Karpas-422 (cell line): ENCODE data around the gene ITPRID2. TPM values are rescaled to one million over a fixed set of nuclear protein-coding genes. Genes with fewer than 3 reads are reported as not detected.
A peak's percentile ranks its signal among the peaks of the same experiment; 100 is the strongest.

Experiments
- DNase-seq: peaks from one replicate; pipeline ENCODE4 v3.0.0-alpha.2; 2015
- H2AFZ ChIP-seq: fragments of 200-600 bp; sonication (generic); 2 replicates; pipeline ENCODE4 v1.6.1; 2014; ENCODE audit warnings: antibody characterized with exemption, low read length, mixed read lengths
- H3K27ac ChIP-seq: fragments of 200-600 bp; sonication (generic); 2 replicates; pipeline ENCODE4 v1.5.1; 2014; ENCODE audit warnings: mild to moderate bottlenecking, low read length, moderate library complexity
- H3K27me3 ChIP-seq: fragments of 200-600 bp; sonication (generic); 2 replicates; pipeline ENCODE4 v1.6.1; 2014; ENCODE audit warnings: low read length, mixed read lengths
- H3K36me3 ChIP-seq: fragments of 200-600 bp; sonication (generic); 2 replicates; pipeline ENCODE4 v1.6.1; 2014; ENCODE audit warnings: low read length, mixed read lengths; ENCODE audit not compliant: insufficient read depth
- H3K4me1 ChIP-seq: fragments of 200-600 bp; sonication (generic); 2 replicates; pipeline ENCODE4 v1.6.1; 2014; ENCODE audit warnings: mild to moderate bottlenecking, low read length, mixed read lengths
- H3K4me2 ChIP-seq: fragments of 200-600 bp; sonication (generic); 2 replicates; pipeline ENCODE4 v1.6.1; 2014; ENCODE audit warnings: low read length, low read depth, mild to moderate bottlenecking; ENCODE audit not compliant: poor library complexity, severe bottlenecking
- H3K4me3 ChIP-seq: fragments of 200-600 bp; sonication (generic); 2 replicates; pipeline ENCODE4 v1.5.1; 2014; ENCODE audit warnings: mild to moderate bottlenecking, antibody characterized with exemption, low read length, mixed read lengths
- H3K79me2 ChIP-seq: fragments of 200-600 bp; sonication (generic); 2 replicates; pipeline ENCODE4 v1.6.1; 2014; ENCODE audit warnings: mild to moderate bottlenecking, low read length, mixed read lengths
- H3K9ac ChIP-seq: fragments of 200-600 bp; sonication (generic); 2 replicates; pipeline ENCODE4 v1.6.0; 2014; ENCODE audit warnings: low read length
- H3K9me2 ChIP-seq: fragments of 200-600 bp; sonication (generic), shearing (Covaris generic); replicated peaks from 2 replicates; pipeline ENCODE4 v1.6.0; 2014; ENCODE audit warnings: mild to moderate bottlenecking, low read length, moderate library complexity; ENCODE audit not compliant: insufficient read depth
- H3K9me3 ChIP-seq: fragments of 300-700, 200-600 bp; sonication (generic); 2 replicates; pipeline ENCODE4 v1.6.1; 2014; ENCODE audit warnings: low read length, mixed read lengths
- H4K20me1 ChIP-seq: fragments of 200-600 bp; sonication (generic); 2 replicates; pipeline ENCODE4 v1.6.1; 2014; ENCODE audit warnings: mild to moderate bottlenecking, antibody characterized with exemption, low read length, low read depth; ENCODE audit not compliant: insufficient read depth
- total RNA-seq: library from RNA; depleted of rRNA; stranded (reverse); fragments of >200 nt; shearing (Covaris generic); gene quantifications from 2 replicates; pipeline ENCODE4 v1.2.3, GENCODE V29; 2014; ENCODE audit warnings: low replicate concordance; rRNA removed

Gene ITPRID2
- total RNA-seq, result 82.0 and 136 TPM in 2 replicates

- peak; percentile 94 for DNase-seq
- Histone ChIP-seq H2AFZ (peak within 1 kb of the TSS; percentile 95), H3K27ac (peak within 1 kb of the TSS; percentile 50)
Measured at GRCh38 chr2:181891258-181891965, at the start of gene ITPRID2. TSS of gene ITPRID2 (plus strand) at chr2:181891730. CDS start at chr2:181892067, 337 bp downstream.

GRCh38 chr2:181844551-181845290 is 46.8 kb upstream of the ITPRID2 start:
- no peak overlapping the region for H2AFZ ChIP-seq
- H3K4me1 ChIP-seq, result no peaks in the 10 kb centered on the region
- H3K36me3 ChIP-seq, result no peaks in the 10 kb centered on the region

More at GRCh38 chr2:181891258-181891965, at the start of gene ITPRID2:
- peaks cover 37% of the 10 kb centered on the region for H3K4me1 ChIP-seq
- H3K4me2 ChIP-seq, result peak within 1 kb of the TSS; percentile 91
- peaks cover 44% of the 10 kb centered on the region for H3K79me2 ChIP-seq
- peak within 1 kb of the TSS; percentile 89 for H3K9ac ChIP-seq
- no peaks in the 10 kb centered on the region for H4K20me1 ChIP-seq
- peak within 1 kb of the TSS; percentile 81 for H3K4me3 ChIP-seq
- H3K9me2 ChIP-seq, result no peaks in the 10 kb centered on the region
- no peaks in the 10 kb centered on the region for H3K27me3 ChIP-seq
- H3K9me3 ChIP-seq, result no peaks in the 10 kb centered on the region
- peaks cover 14% of the 10 kb centered on the region; the same call in 1 of the 2 replicates for H3K36me3 ChIP-seq

GRCh38 chr2:181846399-181847197 is 44.9 kb upstream of the ITPRID2 start:
- Histone ChIP-seq H3K9ac (no peak overlapping the region), H3K79me2 (no peaks in the 10 kb centered on the region), H3K27me3 (no peaks in the 10 kb centered on the region), H4K20me1 (no peaks in the 10 kb centered on the region), H3K36me3 (no peaks in the 10 kb centered on the region), H3K9me2 (peaks cover 5% of the 10 kb centered on the region), H2AFZ (peak overlapping the region; percentile 39; the same call in 1 of the 2 replicates), H3K9me3 (no peaks in the 10 kb centered on the region), H3K4me2 (no peak overlapping the region), H3K27ac (no peak overlapping the region), H3K4me3 (no peak overlapping the region), H3K4me1 (peaks cover 5% of the 10 kb centered on the region)
- DNase-seq, result no peak

More at GRCh38 chr2:181844551-181845290, 46.8 kb upstream of the ITPRID2 start:
- Histone ChIP-seq H3K4me2 (no peak overlapping the region), H3K9me2 (peaks cover 5% of the 10 kb centered on the region), H3K27ac (no peak overlapping the region), H3K4me3 (no peak overlapping the region), H4K20me1 (no peaks in the 10 kb centered on the region), H3K79me2 (no peaks in the 10 kb centered on the region), H3K27me3 (no peaks in the 10 kb centered on the region), H3K9me3 (no peaks in the 10 kb centered on the region), H3K9ac (no peak overlapping the region)
- DNase-seq, result no peak

DNA sequence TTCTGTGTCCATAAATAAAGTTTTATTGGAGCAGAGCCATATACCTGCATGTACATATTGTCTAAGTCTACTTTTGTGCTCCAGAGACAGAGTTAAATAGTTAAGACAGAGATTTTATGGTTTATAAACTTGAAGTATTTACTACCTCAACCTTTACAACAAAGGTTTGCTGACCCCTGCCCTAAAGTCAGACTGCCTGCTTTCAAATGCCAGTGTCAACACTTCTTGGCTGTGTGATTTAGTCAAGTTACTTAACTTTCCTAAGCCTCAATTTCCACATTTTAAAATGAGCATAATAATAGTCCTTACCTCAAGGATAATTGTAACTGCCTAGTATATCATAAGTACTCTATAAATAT is 44.4 kb upstream of the ITPRID2 start:
- H3K4me3 ChIP-seq, result no peak overlapping the region
- no peaks in the 10 kb centered on the region for H3K27me3 ChIP-seq
- no peak overlapping the region for H3K9ac ChIP-seq
- peaks cover 5% of the 10 kb centered on the region for H3K4me1 ChIP-seq
- H3K79me2 ChIP-seq, result no peaks in the 10 kb centered on the region
- DNase-seq, result no peak
- H3K9me2 ChIP-seq, result peaks cover 5% of the 10 kb centered on the region
- H3K9me3 ChIP-seq, result no peaks in the 10 kb centered on the region
- H3K36me3 ChIP-seq, result no peaks in the 10 kb centered on the region
- no peak overlapping the region for H3K4me2 ChIP-seq
- H3K27ac ChIP-seq, result no peak overlapping the region
- no peaks in the 10 kb centered on the region for H4K20me1 ChIP-seq
- H2AFZ ChIP-seq, result no peak overlapping the region

DNA sequence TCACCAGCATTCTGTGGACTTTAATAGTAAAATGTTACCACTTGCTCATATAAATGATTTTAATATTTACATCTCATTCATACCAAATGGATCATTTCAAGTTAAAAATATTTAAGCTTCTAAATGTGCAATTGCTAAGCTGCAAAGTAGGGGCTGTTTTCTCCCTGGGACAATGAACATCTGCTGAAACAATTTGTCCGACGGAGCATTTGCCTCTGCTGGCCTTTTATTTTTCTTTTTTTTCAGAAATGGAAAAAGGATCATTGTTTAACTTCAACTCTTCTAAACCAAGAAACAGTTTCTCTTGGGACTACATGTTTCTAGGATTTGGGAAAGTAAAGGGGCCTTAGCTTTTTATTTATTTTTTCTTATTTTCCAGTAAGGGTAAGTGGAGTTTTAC is 43.8 kb upstream of the ITPRID2 start:
- H3K27ac ChIP-seq, result no peak overlapping the region
- no peaks in the 10 kb centered on the region for H3K27me3 ChIP-seq
- H3K4me2 ChIP-seq, result no peak overlapping the region
- DNase-seq, result no peak
- peaks cover 5% of the 10 kb centered on the region for H3K9me2 ChIP-seq
- peaks cover 5% of the 10 kb centered on the region for H3K4me1 ChIP-seq
- H3K9me3 ChIP-seq, result no peaks in the 10 kb centered on the region
- no peaks in the 10 kb centered on the region for H4K20me1 ChIP-seq
- no peaks in the 10 kb centered on the region for H3K36me3 ChIP-seq
- H3K9ac ChIP-seq, result no peak overlapping the region
- H3K79me2 ChIP-seq, result no peaks in the 10 kb centered on the region
- H3K4me3 ChIP-seq, result no peak overlapping the region
- H2AFZ ChIP-seq, result no peak overlapping the region

GRCh38 chr2:181848261-181848886 is 43.2 kb upstream of the ITPRID2 start:
- Histone ChIP-seq H3K9ac (no peak overlapping the region), H3K27ac (no peak overlapping the region), H3K4me3 (no peak overlapping the region), H3K9me2 (peaks cover 5% of the 10 kb centered on the region), H3K27me3 (no peaks in the 10 kb centered on the region), H2AFZ (no peak overlapping the region), H4K20me1 (no peaks in the 10 kb centered on the region), H3K79me2 (no peaks in the 10 kb centered on the region), H3K4me1 (peaks cover 5% of the 10 kb centered on the region), H3K4me2 (no peak overlapping the region), H3K36me3 (no peaks in the 10 kb centered on the region), H3K9me3 (no peaks in the 10 kb centered on the region)
- DNase-seq, result no peak

- Histone ChIP-seq H3K79me2 (no peaks in the 10 kb centered on the region), H3K4me3 (no peak overlapping the region), H3K36me3 (no peaks in the 10 kb centered on the region), H2AFZ (no peak overlapping the region), H3K9me3 (no peaks in the 10 kb centered on the region), H3K27me3 (no peaks in the 10 kb centered on the region), H3K9me2 (peaks cover 5% of the 10 kb centered on the region), H3K4me2 (no peak overlapping the region), H3K27ac (no peak overlapping the region), H3K9ac (no peak overlapping the region), H3K4me1 (peaks cover 5% of the 10 kb centered on the region), H4K20me1 (no peaks in the 10 kb centered on the region)
- no peak for DNase-seq
Measured at GRCh38 chr2:181849601-181850000, 41.9 kb upstream of the ITPRID2 start.
